ENCODE measurements around the gene OR2AT4. TPM values are rescaled to one million over a fixed set of nuclear protein-coding genes. Genes with fewer than 3 reads are reported as not detected.

OR2AT4 gene
- not detected in 5 replicates for total RNA-seq (2022; extraction: Qiagen RNA extraction)

DNA sequence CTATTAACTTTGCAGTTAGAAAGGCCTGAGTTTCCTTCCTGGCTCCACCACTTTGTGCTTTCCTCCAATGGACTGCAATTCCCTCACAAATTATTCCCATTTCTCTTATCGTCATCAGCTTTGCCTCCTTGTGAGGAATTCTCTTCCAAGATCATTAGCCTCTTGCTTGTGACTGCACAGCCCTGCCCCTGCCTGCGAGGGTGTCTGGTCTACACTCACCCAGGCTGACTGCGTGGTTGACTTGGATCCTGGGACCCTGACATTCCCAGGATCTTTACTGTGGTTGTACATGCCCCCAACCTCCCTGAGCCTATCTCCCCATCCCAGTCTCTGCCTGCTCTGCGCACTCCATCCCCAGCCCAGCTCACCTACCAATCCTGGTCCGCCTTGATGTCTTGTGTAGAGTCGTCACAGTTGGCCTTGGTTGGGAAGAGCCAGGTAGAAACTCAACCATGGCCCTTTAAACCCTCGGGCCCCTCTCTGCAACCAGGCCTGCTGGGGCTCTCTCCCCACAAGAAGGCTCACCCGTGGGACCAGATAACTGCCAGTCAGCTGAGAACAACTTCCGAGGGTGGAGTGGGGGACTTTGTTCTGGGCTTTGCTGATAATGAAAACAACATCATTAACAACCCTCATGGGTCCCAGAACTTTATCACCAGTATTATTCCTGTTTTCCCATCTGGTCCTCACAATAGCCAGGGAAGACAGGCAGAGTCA, at the start of gene OR2AT4:
TSS of gene OR2AT4 (minus strand) at position 421 of the 717 bp plus-strand sequence.

Other genes starting within 250 kb of the OR2AT4 start
- gene XRRA1, start 147.8 kb downstream of the OR2AT4 start, total RNA-seq (2022; extraction: Qiagen RNA extraction): 4.5 to 6.1 TPM (median 5.1 TPM) in 5 replicates
- gene SPCS2, start 147.6 kb downstream of the OR2AT4 start, total RNA-seq (2022; extraction: Qiagen RNA extraction): 234 to 354 TPM (median 245 TPM) in 5 replicates
- 2.8 to 4.4 TPM (median 3.7 TPM) in 5 replicates for gene NEU3, start 107.9 kb downstream of the OR2AT4 start, total RNA-seq (2022; extraction: Qiagen RNA extraction)
- 2.9 to 4.4 TPM (median 3.3 TPM) in 5 replicates for gene SLCO2B1, start 54.2 kb upstream of the OR2AT4 start, total RNA-seq (2022; extraction: Qiagen RNA extraction)
- 0.11 to 0.24 TPM (median 0.17 TPM) in 5 replicates for gene TPBGL, start 143.9 kb upstream of the OR2AT4 start, total RNA-seq (2022; extraction: Qiagen RNA extraction)